GM21447 (cell line): ENCODE results near the gene DSCAM.

ENCODE experiments used
- ATAC-seq: cut with Tn5 transposase; IDR thresholded peaks from one replicate; pipeline ENCODE4 v1.9.1; 2021; ENCODE audit not compliant: unreplicated experiment

DSCAM gene

DNA sequence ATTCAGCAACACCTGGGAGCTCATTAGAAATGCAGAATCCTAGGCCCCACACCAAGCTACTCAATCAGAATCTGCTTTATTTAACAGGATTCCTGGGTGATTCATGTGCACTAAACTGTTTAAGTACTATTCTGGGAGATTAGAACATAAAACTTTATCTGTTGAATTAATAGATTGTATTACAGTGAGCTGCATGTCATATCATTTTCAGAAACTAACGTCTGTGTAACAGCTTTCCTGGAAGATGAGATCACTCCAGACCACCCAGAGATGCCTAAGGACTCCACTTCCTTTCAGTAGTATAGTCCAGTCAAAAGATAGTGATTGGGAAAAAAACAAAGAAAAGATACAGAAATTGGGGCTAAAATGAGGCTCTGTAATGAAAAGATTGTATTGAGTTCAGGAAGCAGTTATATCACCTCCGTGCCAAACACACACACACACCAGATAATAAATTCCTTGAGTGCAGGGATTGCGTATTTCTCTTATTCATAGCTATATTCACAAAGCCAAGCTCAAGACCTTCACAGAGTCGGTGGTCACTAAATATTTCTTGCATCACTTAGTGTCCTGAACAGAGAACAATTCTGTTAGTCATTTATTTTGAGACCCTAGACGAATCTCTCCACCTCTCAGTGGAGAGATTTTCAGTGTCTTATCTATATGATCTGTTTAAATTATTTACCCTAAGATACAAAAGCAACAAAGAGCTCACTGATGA, 178.2 kb downstream of the DSCAM start:
- no peak for ATAC-seq

DNA sequence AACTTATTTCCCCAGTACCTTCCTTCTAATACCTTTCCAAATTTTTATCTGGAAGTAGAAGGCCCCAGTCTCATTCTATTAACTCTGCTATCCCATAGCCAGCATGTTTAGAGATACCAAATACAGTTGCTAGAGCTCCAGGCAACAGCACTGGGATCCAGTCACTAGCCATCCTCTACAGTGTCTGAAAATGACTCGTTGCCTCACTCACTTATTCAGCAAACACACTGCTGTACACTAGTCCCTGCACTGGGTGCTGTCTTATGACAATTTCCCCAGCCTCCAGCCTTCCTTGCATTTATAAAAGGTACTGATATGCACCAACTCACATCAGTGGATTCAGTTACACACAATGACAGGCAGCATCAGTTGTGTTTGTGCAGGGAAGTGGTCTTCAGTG, 179.0 kb downstream of the DSCAM start:
- no peak for ATAC-seq

DNA sequence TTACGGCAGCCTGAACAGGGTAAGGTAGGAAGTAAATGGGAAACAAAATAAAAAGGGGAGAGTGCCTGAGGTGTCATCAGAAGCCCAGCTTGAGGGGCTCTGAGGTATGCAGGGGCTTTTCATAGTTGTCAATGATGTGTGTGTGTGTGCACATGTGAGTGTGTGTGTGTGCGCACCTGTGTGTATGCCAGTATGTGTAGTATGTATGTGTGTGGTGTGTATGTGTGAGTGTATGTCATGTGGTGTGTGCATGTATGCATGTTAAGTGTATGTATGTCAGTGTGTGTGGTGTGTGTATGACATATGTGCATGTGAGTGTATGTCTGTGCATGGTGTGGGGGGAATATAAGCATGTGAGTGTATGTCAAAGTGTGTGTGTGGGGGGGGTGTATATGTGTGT, 184.1 kb downstream of the DSCAM start:
- no peak for ATAC-seq

DNA sequence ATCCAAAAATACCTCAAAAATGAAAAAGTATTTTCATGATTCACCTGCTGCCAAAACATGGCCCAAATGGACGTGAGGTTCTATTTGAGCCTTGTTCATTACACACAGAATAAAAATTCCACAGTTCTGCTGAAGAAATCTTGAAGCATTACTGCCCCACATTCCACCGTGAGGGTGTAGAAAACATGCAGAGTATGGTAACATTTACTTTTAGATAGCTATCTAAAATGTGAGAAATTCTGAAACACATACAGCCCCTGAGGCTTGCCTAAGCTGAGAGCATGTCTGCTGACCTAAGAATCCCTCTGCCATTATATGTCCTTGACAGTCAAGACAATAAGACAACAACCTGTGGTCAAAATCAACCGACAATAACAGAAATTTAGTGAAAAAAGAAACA, 186.5 kb downstream of the DSCAM start:
- ATAC-seq: no peak

DNA sequence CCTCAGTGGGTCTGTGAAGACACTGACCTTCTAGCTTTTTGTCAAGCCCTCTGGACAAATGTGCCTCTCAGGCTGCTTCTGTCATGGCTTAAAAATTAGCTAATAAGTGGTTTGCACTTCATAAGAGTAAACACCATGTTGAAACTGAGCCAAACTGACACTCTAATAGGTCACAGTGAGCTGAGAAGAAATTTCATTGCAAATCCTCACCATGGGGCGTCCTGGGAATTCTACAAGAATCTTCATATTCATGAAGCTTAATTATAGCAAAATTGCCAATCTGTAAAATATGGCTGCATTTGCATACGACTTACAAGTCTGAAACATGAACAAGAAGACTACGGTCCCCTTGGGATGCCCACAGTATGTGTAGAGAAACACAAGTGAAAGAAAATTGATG, 188.6 kb downstream of the DSCAM start:
- ATAC-seq: no peak

DNA sequence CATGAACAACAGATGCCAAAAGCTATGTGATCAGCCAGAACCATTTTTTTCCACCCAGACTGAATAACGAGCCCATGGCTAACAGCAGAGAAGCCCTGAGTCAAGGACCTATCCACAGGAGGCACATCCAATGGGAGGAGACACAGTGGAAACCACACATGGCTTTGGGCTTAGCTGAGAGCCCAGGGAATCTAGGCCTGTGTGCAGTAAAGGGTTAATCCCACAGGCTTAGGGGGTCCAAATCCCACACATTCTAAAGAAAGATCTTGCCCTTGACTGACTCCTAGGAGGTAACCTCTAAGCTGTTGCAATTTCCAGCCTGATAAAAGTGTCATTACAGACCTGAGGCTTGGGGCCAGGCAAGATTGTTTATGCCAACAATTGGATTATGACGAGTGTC, 194.5 kb downstream of the DSCAM start:
- no peak for ATAC-seq

DNA sequence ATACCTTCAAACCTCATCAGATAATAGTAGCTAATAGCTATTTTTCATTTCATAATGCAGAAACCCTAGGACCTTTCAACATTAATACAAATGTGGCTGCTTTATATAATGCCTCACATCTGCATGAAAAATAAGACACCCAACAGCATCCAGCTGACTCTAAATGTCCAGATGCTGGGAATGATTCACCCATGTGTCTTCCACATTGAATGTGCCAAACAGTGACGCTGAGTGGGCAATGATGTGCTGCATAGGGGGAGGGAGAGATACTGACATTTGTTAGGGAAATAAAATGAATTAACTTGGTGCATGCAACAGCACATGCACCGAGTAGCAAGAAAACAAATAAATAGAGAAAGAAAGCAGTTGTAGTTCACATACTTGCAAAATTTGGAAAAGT, 199.3 kb downstream of the DSCAM start:
- ATAC-seq: no peak

DNA sequence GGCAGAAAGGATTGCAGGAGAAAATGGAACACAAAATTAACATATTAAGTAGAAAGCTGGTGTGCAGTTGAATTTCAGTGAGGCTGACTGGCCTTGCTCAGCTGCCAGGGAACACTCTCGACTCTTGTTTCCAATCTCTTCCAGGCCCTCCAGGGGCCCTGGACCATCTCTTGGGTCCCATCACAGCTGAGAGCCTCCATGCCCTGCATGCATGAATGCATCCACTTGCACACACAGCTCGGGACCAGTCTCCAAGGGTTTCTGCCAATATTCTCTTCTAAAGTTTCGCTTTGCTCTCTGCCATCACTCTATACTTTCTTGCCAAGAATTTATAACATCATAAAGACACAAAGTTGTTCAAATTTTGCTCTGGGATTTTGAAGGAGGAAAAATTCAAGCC, 200.3 kb downstream of the DSCAM start:
- ATAC-seq: no peak

DNA sequence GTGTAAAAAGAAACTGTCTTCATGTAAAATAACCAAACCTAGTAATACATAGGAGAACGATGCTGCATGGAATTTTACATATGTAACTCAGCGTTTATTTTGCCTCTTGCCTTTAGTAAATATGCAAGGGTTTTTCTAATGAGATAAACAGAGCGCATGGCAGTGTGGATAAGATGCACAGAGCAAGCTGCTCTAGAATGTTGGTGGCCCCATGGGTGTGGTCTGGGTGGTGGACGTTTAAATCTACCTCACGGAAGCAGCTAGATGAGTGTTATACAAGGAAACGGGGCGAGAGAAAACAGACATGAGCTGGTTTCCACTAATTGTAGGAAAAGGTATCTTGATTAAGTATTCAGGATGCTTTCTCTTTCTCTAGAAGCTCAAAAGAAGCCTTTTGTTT, 205.9 kb downstream of the DSCAM start:
- ATAC-seq: no peak

DNA sequence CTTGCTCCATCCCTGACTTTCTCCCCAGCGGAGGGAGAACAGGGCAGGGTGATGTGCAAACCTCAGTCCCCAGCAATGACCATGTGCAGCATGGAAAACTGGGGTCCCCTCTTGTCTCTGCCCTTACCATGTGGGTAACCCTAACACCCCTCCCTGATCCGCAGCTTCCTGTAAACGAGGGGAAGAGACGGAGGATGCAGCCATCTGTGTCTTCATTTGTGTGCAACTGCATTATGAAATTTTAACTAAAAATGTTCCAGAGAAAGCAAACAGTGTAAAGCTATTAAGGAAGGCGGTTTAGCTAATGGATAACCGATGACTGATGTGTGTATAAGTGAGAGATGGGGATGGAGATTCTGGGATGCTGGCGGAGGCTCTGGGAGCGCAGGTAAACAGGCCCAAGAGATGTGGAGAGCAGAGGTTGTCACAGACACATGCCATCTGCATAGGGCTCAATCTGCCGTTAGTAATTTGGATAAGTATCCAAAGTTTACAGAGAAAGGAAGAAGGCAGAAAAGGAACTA, 206.6 kb downstream of the DSCAM start:
- ATAC-seq: no peak

DNA sequence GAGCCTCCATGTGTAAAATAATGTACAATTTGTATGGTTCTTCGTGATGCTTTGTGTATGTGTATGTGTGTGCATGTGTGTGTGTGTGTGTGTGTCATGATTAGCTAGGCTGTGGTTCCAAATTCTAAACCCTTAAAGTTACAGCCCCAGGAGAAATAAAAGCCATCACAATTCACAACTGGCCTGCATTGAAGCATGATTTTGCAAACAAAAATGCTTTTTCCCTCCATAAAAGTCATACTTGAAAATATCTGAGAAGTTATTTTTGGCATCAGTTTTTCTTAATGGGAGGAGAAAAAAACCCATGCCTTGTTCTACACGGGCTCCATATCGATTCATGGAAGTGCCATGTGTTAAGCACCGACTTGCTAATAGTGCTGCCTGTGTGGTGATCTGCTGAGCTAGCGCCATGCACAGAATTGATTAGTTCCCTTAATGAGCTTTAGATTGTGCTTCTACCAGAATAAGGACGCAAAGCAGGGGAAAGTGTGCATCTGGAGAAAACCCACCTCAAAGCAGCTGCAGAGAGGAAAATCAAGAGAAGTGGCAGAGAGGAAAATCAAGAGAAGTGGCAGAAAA, 207.3 kb downstream of the DSCAM start:
- no peak for ATAC-seq

DNA sequence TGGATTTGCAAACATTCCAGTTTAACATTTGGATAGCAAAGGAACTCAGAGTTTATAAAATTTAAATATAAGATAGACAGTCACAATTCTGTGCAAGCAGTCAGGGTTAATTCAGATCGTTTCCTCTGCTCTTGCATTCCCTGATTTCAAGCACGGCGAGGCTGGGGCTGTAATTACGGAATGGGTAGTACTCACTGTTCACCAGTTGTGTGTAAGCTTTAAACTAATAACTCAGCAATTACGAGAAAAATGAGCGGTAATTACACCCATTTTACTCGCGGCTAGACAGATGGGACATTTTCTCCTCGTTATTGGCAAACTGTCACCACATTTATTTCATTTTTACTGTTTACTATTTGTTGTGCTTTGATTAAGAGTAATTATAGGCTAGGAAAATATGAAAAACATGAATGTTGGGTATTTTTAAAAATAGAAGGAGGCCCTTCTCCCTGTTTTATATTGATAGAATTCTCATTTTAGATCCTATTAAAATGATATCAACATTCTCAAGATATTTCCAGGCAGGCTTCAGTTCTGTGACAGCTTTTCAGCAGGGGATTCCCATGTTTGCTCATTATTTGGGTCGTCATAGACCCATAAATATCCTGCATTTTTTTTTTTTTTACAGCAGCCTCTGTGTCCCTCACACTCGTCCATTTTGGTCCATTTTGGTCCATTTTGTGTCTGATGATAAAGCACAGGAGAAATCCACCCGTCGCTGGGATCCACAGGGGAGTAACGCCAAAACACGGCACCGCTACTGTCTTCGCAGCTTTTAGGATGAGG, 208.3 kb downstream of the DSCAM start:
- no peak for ATAC-seq

DNA sequence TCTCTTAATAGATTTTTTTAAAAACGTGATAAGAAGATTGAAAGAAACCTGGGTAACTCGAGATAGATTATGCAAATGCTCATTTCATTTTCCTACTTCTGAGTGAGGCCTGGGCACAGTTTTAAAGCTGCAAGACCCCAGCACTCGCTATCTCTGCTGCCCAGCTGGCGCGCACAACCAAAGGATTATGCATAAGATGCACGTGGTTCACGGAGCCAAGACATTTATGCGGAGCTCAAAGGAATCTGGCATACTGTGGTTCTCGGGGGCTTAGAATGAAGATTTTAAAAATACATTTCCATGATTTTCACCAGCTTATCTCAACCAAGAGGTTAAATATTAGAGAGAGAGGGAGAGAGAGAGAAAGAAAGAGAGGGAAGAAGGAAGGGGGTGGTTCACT, 210.9 kb downstream of the DSCAM start:
- ATAC-seq: no peak

DNA sequence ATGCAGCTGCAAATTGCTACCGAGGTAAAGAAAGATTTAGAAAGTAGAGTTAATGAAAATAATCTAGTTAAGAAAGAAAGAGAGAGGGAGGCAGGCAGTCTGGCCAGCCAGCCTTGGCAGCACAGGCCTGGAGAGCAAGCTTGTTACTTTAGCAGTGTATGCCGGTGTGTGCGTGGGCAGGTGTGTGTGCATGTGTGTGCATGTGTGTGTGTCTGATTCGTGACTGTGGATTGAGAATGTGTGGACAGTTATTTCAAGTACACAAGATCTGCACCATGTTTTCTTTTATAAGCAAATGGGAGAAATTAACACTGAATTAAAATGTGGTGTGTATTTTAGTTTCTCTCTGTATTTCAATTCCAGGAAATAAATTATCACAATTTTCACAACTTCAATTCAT, 211.6 kb downstream of the DSCAM start:
- no peak for ATAC-seq

DNA sequence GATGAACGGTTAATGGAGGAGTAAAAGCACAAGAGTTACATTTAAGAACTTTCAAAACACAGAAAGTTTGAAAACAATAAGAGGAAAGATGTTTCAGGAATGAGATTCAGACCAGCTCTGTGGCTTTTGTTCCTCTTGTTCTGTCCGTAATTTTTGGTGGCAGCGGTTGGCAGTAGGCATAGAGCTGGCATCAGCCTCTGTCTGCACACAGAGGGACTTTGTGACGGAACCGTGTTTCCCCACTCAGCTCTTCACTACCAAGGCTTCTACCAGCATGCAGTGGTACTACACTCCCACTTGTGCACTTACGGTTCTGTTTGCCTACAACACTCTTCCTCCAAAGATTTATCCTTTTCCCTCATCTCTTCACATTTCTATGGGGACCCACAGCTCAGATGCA, 212.8 kb downstream of the DSCAM start:
- ATAC-seq: no peak

DNA sequence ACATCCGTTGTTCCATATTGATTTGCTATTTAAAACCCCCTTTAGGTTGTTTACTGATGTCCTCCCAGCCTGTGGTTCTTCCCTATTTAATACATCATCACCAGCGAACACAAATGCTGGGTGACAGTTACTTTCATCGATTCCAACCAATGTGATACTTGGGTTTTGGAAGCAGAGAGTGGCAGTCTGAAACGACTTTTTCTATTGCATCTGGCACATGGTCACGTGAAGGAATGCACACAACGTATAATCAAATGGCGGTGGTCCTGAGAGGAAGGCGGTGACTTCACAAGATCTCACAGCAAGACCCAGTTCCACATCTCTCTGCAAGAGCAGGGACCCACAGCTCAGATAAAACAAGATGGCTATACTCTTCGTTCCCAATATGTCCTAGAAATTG, 213.9 kb downstream of the DSCAM start:
- no peak for ATAC-seq

DNA sequence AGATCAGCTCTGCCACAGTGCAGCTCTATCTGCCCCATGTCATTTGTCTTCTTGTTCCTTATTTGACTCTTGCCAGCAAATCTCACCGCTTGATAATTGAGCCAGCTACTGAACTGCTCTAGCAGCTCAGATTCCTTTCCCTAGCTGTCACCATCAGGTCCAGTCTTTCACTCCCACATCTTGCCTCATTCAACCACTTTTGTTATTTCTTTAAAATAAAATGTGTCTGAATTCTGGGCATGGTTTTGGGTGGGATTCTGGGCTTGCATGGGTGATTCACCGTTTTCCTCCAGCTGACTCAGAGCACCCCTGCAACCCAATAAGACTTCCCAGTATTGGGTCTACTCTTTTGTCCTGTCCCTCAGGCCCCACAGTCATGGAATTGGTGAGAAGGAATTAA, 215.7 kb downstream of the DSCAM start:
- ATAC-seq: no peak

DNA sequence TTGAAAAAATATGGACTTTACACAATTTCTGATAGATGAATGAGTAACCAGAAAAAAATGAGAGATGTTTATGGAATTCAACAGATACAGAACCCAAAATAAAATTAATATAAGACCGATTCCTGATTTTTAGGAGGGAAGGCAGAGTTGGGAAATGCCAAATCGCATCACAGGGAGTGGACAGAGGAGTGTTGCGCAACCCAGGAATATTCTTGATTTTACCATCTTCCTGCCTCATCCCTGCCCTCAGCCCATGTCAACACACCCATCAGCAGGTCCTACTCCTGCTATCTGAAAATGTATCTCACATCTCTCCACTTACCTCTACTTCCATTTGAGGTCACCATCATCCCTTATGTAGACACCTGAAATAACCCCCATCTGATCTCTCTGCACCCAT, 221.0 kb downstream of the DSCAM start:
- ATAC-seq: no peak

DNA sequence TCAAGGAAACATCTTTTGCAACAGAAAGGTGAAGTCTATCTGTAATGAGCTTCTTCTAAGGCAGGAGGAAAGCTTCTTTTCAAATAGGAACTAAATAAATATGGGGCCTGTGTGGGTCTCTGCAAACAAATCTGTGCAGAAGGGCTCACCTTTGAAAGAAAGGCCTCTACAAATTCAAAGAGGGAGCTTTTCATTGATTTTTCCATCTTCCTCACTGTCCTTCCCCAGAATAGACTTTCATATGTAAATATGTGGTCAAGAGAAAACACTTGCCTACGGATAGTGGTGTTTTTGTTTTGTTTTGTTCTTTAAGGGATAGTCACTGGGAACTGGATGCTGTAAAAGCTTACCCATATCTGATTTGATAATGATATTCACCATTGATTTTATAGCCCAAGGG, 223.4 kb downstream of the DSCAM start:
- ATAC-seq: no peak

DNA sequence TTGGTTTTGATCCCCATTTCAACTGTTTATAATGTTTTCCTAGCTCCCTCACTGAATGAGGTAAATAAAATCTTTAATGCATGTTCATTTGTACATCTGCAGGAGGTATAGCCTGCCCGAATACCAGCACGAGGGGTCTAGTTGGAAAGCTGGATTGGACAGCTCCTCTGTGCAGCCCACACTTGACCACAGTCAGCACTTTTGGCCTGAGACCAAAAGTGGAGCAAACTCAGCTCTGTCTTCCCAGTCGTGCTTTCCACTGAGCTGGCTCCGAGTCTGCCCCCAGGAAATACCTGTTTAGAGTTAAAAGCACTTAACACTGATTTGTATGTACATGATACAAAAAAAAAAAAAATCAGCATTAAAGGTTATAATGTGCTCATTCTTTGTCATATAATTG, 224.4 kb downstream of the DSCAM start:
- no peak for ATAC-seq

DNA sequence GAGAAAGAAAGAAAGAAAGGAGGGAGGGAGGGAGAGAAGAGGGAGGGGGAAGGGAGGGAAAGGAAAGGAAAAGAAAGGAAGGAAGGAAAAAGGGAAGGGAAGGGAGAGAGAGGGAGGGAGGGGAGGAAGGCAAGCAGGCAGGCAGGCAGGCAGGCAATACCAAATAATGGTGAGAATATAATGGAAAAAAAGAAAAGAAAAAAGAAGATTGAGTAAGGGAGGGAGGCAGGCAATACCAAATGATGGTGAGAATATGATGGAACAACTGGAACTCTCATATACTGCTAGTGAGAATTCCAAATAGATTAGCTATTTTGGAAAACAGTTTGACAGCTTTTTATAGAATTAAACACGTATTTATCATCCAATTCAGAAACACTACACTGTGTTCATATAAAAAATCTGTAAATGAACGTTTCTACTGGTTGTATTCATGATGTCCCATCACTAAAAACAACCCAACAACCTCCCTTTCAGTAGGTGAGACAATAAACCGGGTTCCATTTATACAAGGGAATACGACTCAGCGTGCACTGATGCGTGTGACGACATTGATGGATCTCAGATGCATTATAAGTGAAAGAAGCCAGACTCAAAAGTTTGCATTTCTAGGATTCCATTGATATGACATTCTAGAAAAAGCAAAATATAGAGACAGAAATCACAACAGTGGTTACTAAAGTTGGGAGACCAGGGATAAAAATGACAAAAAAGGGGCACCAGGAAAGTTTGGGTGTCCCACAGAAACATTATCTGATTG, 226.4 kb downstream of the DSCAM start:
- no peak for ATAC-seq
